A549 (cell line): Measurements from ENCODE around the gene ZNF346. TPM values are rescaled to one million over a fixed set of nuclear protein-coding genes. Genes with fewer than 3 reads are reported as not detected.

ENCODE experiments used
- ATAC-seq, 2 experiments: fragments of 200-7000 bp in 1 of 2; fragments of >200 bp in 1 of 2; cut with Nextera tagmentation in 1 of 2; cut with Tn5 transposase in 1 of 2; 3 replicates each; pipeline versions ENCODE4 v1.8.0 to v1.9.1; 2018 to 2020; ENCODE audit warnings: mild to moderate bottlenecking in 1 of 2, moderate library complexity in 1 of 2
- CTCF ChIA-PET: fragments of 300-600 bp; sonication (Branson Sonifier 250); formaldehyde crosslinking; extraction: SDS; loops from one replicate; lab custom pipeline; 2021; ENCODE audit warnings: antibody characterized with exemption, inconsistent platforms; lab: Yijun Ruan, JAX
- POLR2A ChIA-PET: fragments of 350-600 bp; formaldehyde crosslinking; extraction: SDS; loops from one replicate; lab custom pipeline; 2021; ENCODE audit warnings: antibody characterized with exemption, inconsistent platforms; lab: Yijun Ruan, JAX
- DNase-seq, 2 experiments: peaks; one replicate each; pipeline versions ENCODE4 v3.0.0 to v3.0.0-alpha.2; 2011 to 2016; ENCODE audit warnings: low read depth in 1 of 2, low spot score in 1 of 2
- FAIRE-seq: peaks from 2 replicates; lab custom pipeline; 2011; peaks lifted over from hg19 to GRCh38; lab: Jason Lieb, UNC
- H3K27ac ChIP-seq, 2 experiments: fragments of >200 bp; sonication (Bioruptor Twin); formaldehyde crosslinking; 3 replicates each; pipeline ENCODE4 v1.5.1; 2016 to 2017
- H3K4me1 ChIP-seq: fragments of >200 bp; sonication (Bioruptor Twin); formaldehyde crosslinking; 3 replicates; pipeline ENCODE4 v1.6.1; 2016
- H3K4me2 ChIP-seq: fragments of >200 bp; sonication (Bioruptor Twin); formaldehyde crosslinking; 3 replicates; pipeline ENCODE4 v1.6.1; 2016
- H3K4me3 ChIP-seq: fragments of >200 bp; sonication (Bioruptor Twin); formaldehyde crosslinking; 3 replicates; pipeline ENCODE4 v1.5.1; 2016
- H3K9me3 ChIP-seq: fragments of >200 bp; sonication (Bioruptor Twin); formaldehyde crosslinking; 3 replicates; pipeline ENCODE4 v1.6.1; 2016
- CHD4 ChIP-seq: fragments of 200-600 bp; sonication (generic); IDR thresholded peaks from 2 replicates; pipeline ENCODE4 v1.6.1; 2016; ENCODE audit warnings: antibody characterized with exemption, mild to moderate bottlenecking, borderline replicate concordance
- FOXS1 ChIP-seq: fragments of 250-450 bp; sonication (Bioruptor Pico); IDR thresholded peaks from 2 replicates; pipeline ENCODE4 v1.5.0; 2020; ENCODE audit warnings: mild to moderate bottlenecking, moderate library complexity
- HOXA7 ChIP-seq: fragments of 250-450 bp; sonication (Bioruptor Pico); IDR thresholded peaks from 2 replicates; pipeline ENCODE4 v1.5.0; 2020; ENCODE audit warnings: mild to moderate bottlenecking, moderate library complexity
- KDM5A ChIP-seq: fragments of 200-600 bp; sonication (generic); IDR thresholded peaks from 2 replicates; pipeline ENCODE4 v1.6.1; 2016; ENCODE audit warnings: antibody characterized with exemption, mild to moderate bottlenecking
- MAFK ChIP-seq: fragments of 450-650 bp; IDR thresholded peaks from 2 replicates; pipeline ENCODE4 v1.6.1; 2014; ENCODE audit not compliant: partially characterized antibody
- MYC ChIP-seq: IDR thresholded peaks from 2 replicates; pipeline ENCODE4 v1.6.1; 2012; ENCODE audit warnings: mild to moderate bottlenecking, inconsistent platforms, low read length, improper control_type of control experiment, borderline replicate concordance
- PHF8 ChIP-seq: fragments of 200-600 bp; sonication (generic); IDR thresholded peaks from 2 replicates; pipeline ENCODE4 v1.6.1; 2016; ENCODE audit warnings: low read depth, mild to moderate bottlenecking, antibody characterized with exemption, moderate library complexity, borderline replicate concordance
- RAD21 ChIP-seq, 2 experiments: fragments of >200 bp in 1 of 2; sonication (Bioruptor Twin) in 1 of 2; formaldehyde crosslinking in 1 of 2; IDR thresholded peaks in 1 of 2; conservative IDR thresholded peaks in 1 of 2; 2 replicates in 1 of 2; 3 replicates in 1 of 2; pipeline ENCODE4 v1.6.1; 2012 to 2018; ENCODE audit warnings: inconsistent platforms in 1 of 2
- RARB ChIP-seq: fragments of 250-450 bp; sonication (Bioruptor Pico); IDR thresholded peaks from 2 replicates; pipeline ENCODE4 v1.8.0; 2021; ENCODE audit warnings: mild to moderate bottlenecking, moderate library complexity
- RNF2 ChIP-seq: fragments of 200-600 bp; sonication (generic); IDR thresholded peaks from 2 replicates; pipeline ENCODE4 v1.6.1; 2016; ENCODE audit warnings: low read depth, mild to moderate bottlenecking, antibody characterized with exemption, moderate library complexity, borderline replicate concordance
- SMC3 ChIP-seq: fragments of >200 bp; sonication (Bioruptor Twin); formaldehyde crosslinking; IDR thresholded peaks from 3 replicates; pipeline ENCODE4 v1.6.1; 2018; ENCODE audit warnings: inconsistent platforms
- WGBS: methylation state at CpG from one replicate; pipeline ENCODE4 v1.1.6; 2017; ENCODE audit errors: missing lambda C conversion rate; 5-methylcytosine and 5-hydroxymethylcytosine counted together
- polyA plus RNA-seq, 4 experiments: library from polyadenylated mRNA; depleted of rRNA in 3 of 4; stranded (reverse); fragments of >200 nt; fragmentation: RNase III in 1 of 4; extraction: RNeasy Plus Mini Kit Qiagen cat#74134 plus additional on column Dnase treatment in 1 of 4; gene quantifications; 2 replicates in 3 of 4; 3 replicates in 1 of 4; pipeline ENCODE4 v1.2.3, GENCODE V29; 2011 to 2017
- TF ChIP-seq, protein P1 (sequence below): IDR thresholded peaks from 2 replicates; pipeline ENCODE4 v1.6.1; 2012; ENCODE audit warnings: low read depth, borderline replicate concordance
- TF ChIP-seq, protein P2 (sequence below): fragments of 250-450 bp; sonication (Bioruptor Pico); IDR thresholded peaks from 2 replicates; pipeline ENCODE4 v1.5.0; 2021; ENCODE audit warnings: mild to moderate bottlenecking, moderate library complexity, borderline replicate concordance
- TF ChIP-seq, protein P3 (sequence below): fragments of >200 bp; sonication (Bioruptor Twin); formaldehyde crosslinking; IDR thresholded peaks from 3 replicates; pipeline ENCODE4 v1.5.1; 2016

ZNF346 gene
- polyA plus RNA-seq, 2 of the 4 experiments (the other 2 are of a cell fraction) = 13.5 to 14.1 TPM

DNA sequence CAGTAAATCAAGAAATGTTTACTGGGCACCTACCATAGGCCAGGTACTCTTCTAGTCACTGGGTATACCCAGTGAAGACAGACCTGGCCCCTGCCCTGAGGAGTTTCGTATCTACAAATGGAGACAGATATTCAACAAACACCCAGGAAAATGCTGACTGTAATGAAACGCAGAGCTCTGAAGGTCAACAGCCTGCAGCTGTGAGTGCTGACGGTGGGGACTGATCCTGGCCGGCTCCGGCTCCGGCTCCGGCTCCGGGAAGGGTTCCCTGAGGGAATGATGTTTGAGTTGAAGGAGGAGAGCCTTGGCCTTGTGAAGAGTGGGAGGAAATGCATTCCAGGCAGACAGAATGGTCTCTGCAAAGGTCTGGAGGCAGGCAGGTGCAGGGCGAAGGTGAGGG lies 87.3 kb downstream of the ZNF346 start:
- H3K4me1 ChIP-seq = peaks cover 4% of the 10 kb centered on the region; the same call in 1 of the 3 replicates
- DNase-seq (no peak), FAIRE-seq (no peak), ATAC-seq (no peak)
- H3K9me3 ChIP-seq = no peaks in the 10 kb centered on the region
- 77% methylated on average over 9 of the region's 9 CpGs for WGBS
- TF ChIP-seq, protein P1, sequence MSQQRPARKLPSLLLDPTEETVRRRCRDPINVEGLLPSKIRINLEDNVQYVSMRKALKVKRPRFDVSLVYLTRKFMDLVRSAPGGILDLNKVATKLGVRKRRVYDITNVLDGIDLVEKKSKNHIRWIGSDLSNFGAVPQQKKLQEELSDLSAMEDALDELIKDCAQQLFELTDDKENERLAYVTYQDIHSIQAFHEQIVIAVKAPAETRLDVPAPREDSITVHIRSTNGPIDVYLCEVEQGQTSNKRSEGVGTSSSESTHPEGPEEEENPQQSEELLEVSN = no peak
- TF ChIP-seq HOXA7 (no peak), MAFK (peak; percentile 76), FOXS1 (CRISPR knock-in tag) (no peak), PHF8 (no peak), RNF2 (no peak), RARB (CRISPR knock-in tag) (no peak), CHD4 (no peak)
- TF ChIP-seq, protein P2, sequence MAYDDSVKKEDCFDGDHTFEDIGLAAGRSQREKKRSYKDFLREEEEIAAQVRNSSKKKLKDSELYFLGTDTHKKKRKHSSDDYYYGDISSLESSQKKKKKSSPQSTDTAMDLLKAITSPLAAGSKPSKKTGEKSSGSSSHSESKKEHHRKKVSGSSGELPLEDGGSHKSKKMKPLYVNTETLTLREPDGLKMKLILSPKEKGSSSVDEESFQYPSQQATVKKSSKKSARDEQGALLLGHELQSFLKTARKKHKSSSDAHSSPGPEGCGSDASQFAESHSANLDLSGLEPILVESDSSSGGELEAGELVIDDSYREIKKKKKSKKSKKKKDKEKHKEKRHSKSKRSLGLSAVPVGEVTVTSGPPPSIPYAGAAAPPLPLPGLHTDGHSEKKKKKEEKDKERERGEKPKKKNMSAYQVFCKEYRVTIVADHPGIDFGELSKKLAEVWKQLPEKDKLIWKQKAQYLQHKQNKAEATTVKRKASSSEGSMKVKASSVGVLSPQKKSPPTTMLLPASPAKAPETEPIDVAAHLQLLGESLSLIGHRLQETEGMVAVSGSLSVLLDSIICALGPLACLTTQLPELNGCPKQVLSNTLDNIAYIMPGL (CRISPR knock-in tag) = no peak
- no peak overlapping the region for H3K4me2 ChIP-seq
- POLR2A ChIA-PET = no interaction called here
- no peak overlapping the region for H3K4me3 ChIP-seq
- CTCF ChIA-PET = interaction anchor here (0.6 to 7.5 kb wide), 8 partner anchors 10 to 453 kb away, joined by 5 to 168 read pairs (median 107); partner anchors contain the start of genes FGFR4 and NSD1
- no peak overlapping the region for H3K27ac ChIP-seq

DNA sequence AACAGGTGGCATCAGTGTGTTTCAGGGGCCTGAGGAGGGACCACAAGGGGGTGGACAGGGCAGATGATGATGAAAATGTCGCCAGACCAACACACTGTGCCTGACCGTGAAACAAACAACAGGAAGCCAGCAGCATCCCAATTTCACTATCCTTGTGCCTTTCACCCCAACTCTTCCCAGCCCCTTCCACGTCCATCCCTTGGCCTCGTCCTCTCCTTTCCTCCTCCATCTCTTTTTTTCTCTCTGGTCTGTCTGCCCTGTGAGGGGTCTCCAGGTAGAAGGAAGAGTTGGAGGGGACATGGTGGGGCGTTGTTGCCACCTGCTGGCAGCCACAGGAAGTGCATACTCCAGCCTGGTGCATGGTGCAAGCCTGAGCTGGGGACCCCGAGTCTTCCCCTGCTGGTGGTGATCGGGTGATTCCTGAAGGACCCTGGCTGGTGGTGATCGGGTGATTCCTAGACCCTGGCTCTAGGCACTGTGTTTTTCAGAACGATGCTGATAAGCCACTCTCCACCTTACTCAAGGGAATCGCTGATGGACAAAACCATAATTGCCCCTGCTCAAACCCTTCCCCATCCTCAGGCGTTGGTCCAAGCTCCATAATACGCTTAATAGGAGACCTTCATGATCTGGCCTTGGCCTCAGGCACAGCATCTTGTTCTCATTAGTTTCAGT lies 89.4 kb downstream of the ZNF346 start:
- FAIRE-seq = no peak
- Histone ChIP-seq H3K27ac (peak overlapping the region in 1 of 2 experiments; percentile 50; a peak in 1 of 6 replicates), H3K4me2 (peak overlapping the region; percentile 40), H3K4me1 (peaks cover 4% of the 10 kb centered on the region; the same call in 1 of the 3 replicates), H3K9me3 (no peaks in the 10 kb centered on the region), H3K4me3 (no peak overlapping the region)
- WGBS = 15% methylated on average over 12 of the region's 12 CpGs
- peak; percentile 51 to 84 for DNase-seq
- peak; percentile 62 to 84; a peak in 5 of 6 replicates for ATAC-seq
- ChIA-PET POLR2A (no interaction called here), CTCF (interaction anchor here (0.6 to 7.5 kb wide), 38 partner anchors 9 to 1382 kb away, joined by 3 to 168 read pairs (median 5); partner anchors contain the start of genes FGFR4, NSD1, PRELID1 and RAB24)
- TF ChIP-seq SMC3 = peak; percentile 87
- TF ChIP-seq, protein P3, sequence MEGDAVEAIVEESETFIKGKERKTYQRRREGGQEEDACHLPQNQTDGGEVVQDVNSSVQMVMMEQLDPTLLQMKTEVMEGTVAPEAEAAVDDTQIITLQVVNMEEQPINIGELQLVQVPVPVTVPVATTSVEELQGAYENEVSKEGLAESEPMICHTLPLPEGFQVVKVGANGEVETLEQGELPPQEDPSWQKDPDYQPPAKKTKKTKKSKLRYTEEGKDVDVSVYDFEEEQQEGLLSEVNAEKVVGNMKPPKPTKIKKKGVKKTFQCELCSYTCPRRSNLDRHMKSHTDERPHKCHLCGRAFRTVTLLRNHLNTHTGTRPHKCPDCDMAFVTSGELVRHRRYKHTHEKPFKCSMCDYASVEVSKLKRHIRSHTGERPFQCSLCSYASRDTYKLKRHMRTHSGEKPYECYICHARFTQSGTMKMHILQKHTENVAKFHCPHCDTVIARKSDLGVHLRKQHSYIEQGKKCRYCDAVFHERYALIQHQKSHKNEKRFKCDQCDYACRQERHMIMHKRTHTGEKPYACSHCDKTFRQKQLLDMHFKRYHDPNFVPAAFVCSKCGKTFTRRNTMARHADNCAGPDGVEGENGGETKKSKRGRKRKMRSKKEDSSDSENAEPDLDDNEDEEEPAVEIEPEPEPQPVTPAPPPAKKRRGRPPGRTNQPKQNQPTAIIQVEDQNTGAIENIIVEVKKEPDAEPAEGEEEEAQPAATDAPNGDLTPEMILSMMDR = peak; percentile 95
- no peak for TF ChIP-seq MYC
- peak; percentile 95 to 97 for TF ChIP-seq RAD21 (conservative IDR thresholded peaks at IDR 0.05 in 1 of 2, IDR thresholded peaks at IDR 0.05 in 1 of 2)
- TF ChIP-seq, protein P2 (CRISPR knock-in tag) = no peak
- no peak for TF ChIP-seq KDM5A
